Measurements from ENCODE around the gene SLC2A11.
A peak's percentile ranks its signal among the peaks of the same experiment; 100 is the strongest.
"Not testable (repeated sequence)": the region's sequence is repeated elsewhere in the genome, so short reads cannot be mapped to it uniquely, and the experiment has no call there.

The SLC2A11 gene

GRCh38 chr22:23892130-23892529 is 34.5 kb downstream of the SLC2A11 start:
- no peak for DNase-seq

- DNase-seq, result no peak
These were observed 35.0 kb downstream of the SLC2A11 start for GRCh38 chr22:23892706-23893105.

- DNase-seq, result no peak
These were observed 35.7 kb downstream of the SLC2A11 start for GRCh38 chr22:23893121-23893944.

GRCh38 chr22:23893945-23894709 is 36.5 kb downstream of the SLC2A11 start, which contains the start of gene MIF:
Gene MIF (plus strand): TSS chr22:23894383. CDS start chr22:23894475, 92 bp downstream.
- peak; percentile 94 for DNase-seq

GRCh38 chr22:23894710-23895598 is 37.3 kb downstream of the SLC2A11 start:
- peak; percentile 78 for DNase-seq

GRCh38 chr22:23895599-23896144 is 38.0 kb downstream of the SLC2A11 start:
- no peak for DNase-seq

GRCh38 chr22:23896166-23896522 is 38.5 kb downstream of the SLC2A11 start:
- DNase-seq, result no peak

GRCh38 chr22:23896523-23897186 is 39.0 kb downstream of the SLC2A11 start:
- no peak for DNase-seq

- DNase-seq, result no peak
These were observed 39.6 kb downstream of the SLC2A11 start for GRCh38 chr22:23897320-23897719.

- DNase-seq, result peak; percentile 3
These were observed 40.6 kb downstream of the SLC2A11 start for GRCh38 chr22:23898006-23898974.

- no peak for DNase-seq
These were observed 41.5 kb downstream of the SLC2A11 start for GRCh38 chr22:23899042-23899745.

- DNase-seq, result not testable (repeated sequence)
These were observed 42.6 kb downstream of the SLC2A11 start for GRCh38 chr22:23900227-23900626.

GRCh38 chr22:23901600-23901999 is 43.9 kb downstream of the SLC2A11 start:
- no peak for DNase-seq

- DNase-seq, result peak; percentile 57
These were observed 45.8 kb downstream of the SLC2A11 start for GRCh38 chr22:23903328-23903971.

GRCh38 chr22:23904573-23905254 is 47.0 kb downstream of the SLC2A11 start:
- DNase-seq, result no peak

- DNase-seq, result no peak
These were observed 49.0 kb downstream of the SLC2A11 start for GRCh38 chr22:23906641-23907040.

- DNase-seq, result not testable (repeated sequence)
These were observed 49.7 kb downstream of the SLC2A11 start for GRCh38 chr22:23907423-23907822.

- no peak for DNase-seq
These were observed 51.0 kb downstream of the SLC2A11 start for GRCh38 chr22:23908587-23909205.

Data from NCI-H2171 treated with DMSO at 0.1 percent for 48 hours (cell line).